Left ventricle myocardium inferior (tissue), 1 donor: ENCODE measurements around the gene PLXNA4. TPM values are rescaled to one million over a fixed set of nuclear protein-coding genes. Genes with fewer than 3 reads are reported as not detected.
"Not testable (repeated sequence)": the region's sequence is repeated elsewhere in the genome, so short reads cannot be mapped to it uniquely, and the experiment has no call there.

Experiments
- DNase-seq: peaks from one replicate; pipeline ENCODE4 v3.0.0-alpha.2; 2020
- H3K27ac ChIP-seq: fragments of 200-600 bp; replicated peaks from 2 replicates; pipeline ENCODE4 v1.8.0; 2021
- H3K27me3 ChIP-seq: fragments of 200-600 bp; 2 replicates; pipeline ENCODE4 v1.8.0; 2021; ENCODE audit warnings: low read depth
- H3K36me3 ChIP-seq: fragments of 200-600 bp; 2 replicates; pipeline ENCODE4 v1.8.0; 2021
- H3K4me1 ChIP-seq: fragments of 200-600 bp; 2 replicates; pipeline ENCODE4 v1.8.0; 2021
- H3K4me3 ChIP-seq: fragments of 200-600 bp; 2 replicates; pipeline ENCODE4 v1.8.0; 2021; ENCODE audit warnings: mild to moderate bottlenecking, moderate library complexity
- H3K9me3 ChIP-seq: fragments of 200-600 bp; replicated peaks from 2 replicates; pipeline ENCODE4 v1.8.0; 2021
- CTCF ChIP-seq: fragments of 200-600 bp; IDR thresholded peaks from 2 replicates; pipeline ENCODE4 v1.8.0; 2021; ENCODE audit warnings: antibody characterized with exemption, mild to moderate bottlenecking, borderline replicate concordance
- intact Hi-C: fragments of 100-400 bp; cut with micrococcal nuclease; formaldehyde crosslinking; loops from one replicate; pipeline ENCODE4 v1.11.0; 2022
- total RNA-seq: library from RNA; stranded (reverse); fragmentation: NEBNext Ultra II Directional; extraction: Animal tissue kit (Norgen Biotek cat#: 25700); gene quantifications from one replicate; pipeline ENCODE4 v1.2.1, GENCODE V29; 2021
- donor health status: DM: no; HTN: yes; CAD: no; lungs with severe emphysema.

PLXNA4 gene
- total RNA-seq, 1 donor from 2014 or later: 18.1 TPM

GRCh38 chr7:132169730-132170129 lies 406.5 kb downstream of the PLXNA4 start:
- intact Hi-C loops: no loop called here
- no peak for DNase-seq

DNA sequence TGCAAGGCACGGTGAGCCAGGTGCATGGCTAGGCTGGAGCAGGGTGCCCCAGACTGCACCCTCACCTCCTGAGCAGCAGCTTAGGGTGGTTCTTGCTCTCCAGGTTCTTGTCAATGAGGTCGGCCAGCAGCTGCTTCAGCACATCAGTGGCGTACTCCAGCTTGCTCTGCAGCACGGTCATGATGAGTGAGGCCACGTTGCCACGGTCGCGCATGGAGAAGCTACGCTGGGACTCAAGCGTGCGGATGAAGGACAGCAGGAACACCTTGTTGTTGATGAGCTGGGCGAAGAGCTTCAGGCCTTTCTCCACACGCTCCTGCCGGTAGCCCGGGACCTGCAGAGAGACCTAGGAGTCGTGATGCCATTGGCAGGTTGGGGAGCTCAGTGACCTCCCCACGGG lies 408.0 kb downstream of the PLXNA4 start:
- Histone ChIP-seq H3K4me3 (no peak overlapping the region), H3K9me3 (no peaks in the 10 kb centered on the region), H3K36me3 (peaks cover 15% of the 10 kb centered on the region), H3K27ac (no peak overlapping the region), H3K27me3 (no peaks in the 10 kb centered on the region), H3K4me1 (peaks cover 16% of the 10 kb centered on the region)
- TF ChIP-seq CTCF: no peak
- intact Hi-C loops: no loop called here
- no peak for DNase-seq

More at GRCh38 chr7:132169730-132170129, 406.5 kb downstream of the PLXNA4 start:
- Histone ChIP-seq H3K27ac (no peak overlapping the region), H3K9me3 (no peaks in the 10 kb centered on the region), H3K4me3 (no peak overlapping the region), H3K27me3 (no peaks in the 10 kb centered on the region), H3K36me3 (peaks cover 19% of the 10 kb centered on the region), H3K4me1 (peaks cover 16% of the 10 kb centered on the region)
- no peak for TF ChIP-seq CTCF

DNA sequence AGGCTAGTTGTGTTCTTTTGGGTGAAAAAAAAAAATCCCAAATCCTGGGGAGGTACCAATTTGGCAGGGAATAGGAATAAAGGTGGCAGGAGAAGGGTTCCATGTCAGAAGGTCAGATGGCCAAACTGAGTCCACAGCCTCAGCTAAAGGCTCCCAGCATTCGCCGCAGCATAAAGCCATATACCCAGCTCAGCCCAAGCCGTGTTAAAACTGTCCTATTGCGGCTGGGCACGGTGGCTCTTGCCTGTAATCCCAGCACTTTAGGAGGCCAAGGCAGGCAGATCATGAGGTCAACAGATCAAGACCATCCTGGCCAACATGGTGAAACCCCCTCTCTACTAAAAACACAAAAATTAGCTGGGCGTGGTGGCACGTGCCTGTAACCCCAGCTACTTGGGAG lies 410.6 kb downstream of the PLXNA4 start:
- H3K4me3 ChIP-seq, H3K9me3 ChIP-seq, H3K27ac ChIP-seq, H3K27me3 ChIP-seq, intact Hi-C loops, DNase-seq: not testable (repeated sequence)
- Histone ChIP-seq H3K36me3 (peaks cover 16% of the 10 kb centered on the region), H3K4me1 (peaks cover 23% of the 10 kb centered on the region)

- Histone ChIP-seq H3K9me3 (no peaks in the 10 kb centered on the region), H3K27ac (no peak overlapping the region), H3K27me3 (no peaks in the 10 kb centered on the region), H3K4me3 (no peak overlapping the region), H3K4me1 (peaks cover 28% of the 10 kb centered on the region), H3K36me3 (peaks cover 16% of the 10 kb centered on the region)
- no peak for TF ChIP-seq CTCF
- intact Hi-C loops: no loop called here
- DNase-seq: no peak
Observed at GRCh38 chr7:132164558-132165125, 411.6 kb downstream of the PLXNA4 start.

DNA sequence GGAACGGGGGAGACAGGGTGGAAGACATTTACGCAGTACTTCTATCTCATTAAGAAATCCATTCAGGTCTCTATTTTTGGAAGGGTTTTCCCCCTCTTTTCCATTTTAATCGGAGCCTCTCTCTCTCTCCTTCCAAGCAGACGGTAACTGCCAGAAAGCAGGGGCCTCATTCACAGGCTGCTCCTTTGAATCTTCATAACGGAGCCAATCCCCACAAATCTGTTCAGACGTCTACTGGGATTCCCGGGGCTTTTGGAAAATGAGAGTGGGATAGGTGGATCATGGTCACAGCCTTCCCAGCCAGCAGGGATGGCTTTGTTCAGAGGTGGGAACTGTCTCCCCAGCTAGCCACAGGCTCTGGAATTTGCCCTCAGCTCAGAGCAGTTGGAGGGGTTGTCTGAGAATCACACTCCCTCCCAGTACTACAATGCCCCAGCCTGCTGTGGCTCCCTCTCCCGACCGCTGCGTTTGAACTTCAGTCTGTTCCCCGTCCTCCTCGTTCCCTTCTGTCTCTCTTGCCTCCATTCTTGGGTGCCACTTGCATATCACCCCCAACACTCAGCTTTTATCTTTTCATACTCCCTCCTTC lies 413.6 kb downstream of the PLXNA4 start:
- no peak for DNase-seq
- no peak for TF ChIP-seq CTCF
- no peak overlapping the region for H3K27ac ChIP-seq
- no peaks in the 10 kb centered on the region for H3K27me3 ChIP-seq
- peaks cover 28% of the 10 kb centered on the region for H3K4me1 ChIP-seq
- intact Hi-C loops: no loop called here
- peaks cover 19% of the 10 kb centered on the region for H3K36me3 ChIP-seq
- H3K4me3 ChIP-seq: no peak overlapping the region
- no peaks in the 10 kb centered on the region for H3K9me3 ChIP-seq

GRCh38 chr7:132161976-132162375 lies 414.3 kb downstream of the PLXNA4 start:
- peaks cover 28% of the 10 kb centered on the region for H3K4me1 ChIP-seq
- TF ChIP-seq CTCF: no peak
- H3K9me3 ChIP-seq: no peaks in the 10 kb centered on the region
- no peaks in the 10 kb centered on the region for H3K27me3 ChIP-seq
- no peak overlapping the region for H3K4me3 ChIP-seq
- no peak overlapping the region for H3K27ac ChIP-seq
- intact Hi-C loops: no loop called here
- H3K36me3 ChIP-seq: peaks cover 19% of the 10 kb centered on the region
- DNase-seq: no peak
